Neural progenitor cell (in vitro differentiated cells): ENCODE results near the gene MFAP3L. TPM values are rescaled to one million over a fixed set of nuclear protein-coding genes. Genes with fewer than 3 reads are reported as not detected.

Experiments used
- DNase-seq: peaks from one replicate; pipeline ENCODE4 v3.0.0-alpha.2; 2016; ENCODE audit warnings: low spot score
- H2AFZ ChIP-seq: fragments of 200-600 bp; sonication (generic); replicated peaks from 2 replicates; pipeline ENCODE4 v1.6.1; 2016; ENCODE audit warnings: antibody characterized with exemption
- H3F3A ChIP-seq: fragments of 200-600 bp; sonication (generic); 2 replicates; pipeline ENCODE4 v1.6.1; 2016; ENCODE audit warnings: antibody characterized with exemption, low read depth
- H3K27ac ChIP-seq: fragments of 200-600 bp; sonication (generic); 2 replicates; pipeline ENCODE4 v1.5.1; 2016; ENCODE audit warnings: mild to moderate bottlenecking
- H3K27me3 ChIP-seq: fragments of 200-600 bp; sonication (generic); 2 replicates; pipeline ENCODE4 v1.6.1; 2016; ENCODE audit warnings: mild to moderate bottlenecking, moderate library complexity
- H3K36me3 ChIP-seq: fragments of 200-600 bp; sonication (generic); 2 replicates; pipeline ENCODE4 v1.5.1; 2016
- H3K4me1 ChIP-seq: fragments of 200-600 bp; sonication (generic); 2 replicates; pipeline ENCODE4 v1.6.1; 2016; ENCODE audit warnings: mixed run types
- H3K4me2 ChIP-seq: fragments of 200-600 bp; sonication (generic); 2 replicates; pipeline ENCODE4 v1.6.1; 2016
- H3K4me3 ChIP-seq: fragments of 200-600 bp; sonication (generic); 2 replicates; pipeline ENCODE4 v1.5.1; 2016
- H3K79me2 ChIP-seq: fragments of 200-600 bp; sonication (generic); 2 replicates; pipeline ENCODE4 v1.6.1; 2016; ENCODE audit warnings: low read depth
- H3K9ac ChIP-seq: fragments of 200-600 bp; sonication (generic); 2 replicates; pipeline ENCODE4 v1.6.1; 2016
- H3K9me3 ChIP-seq: fragments of 200-600 bp; sonication (generic); 2 replicates; pipeline ENCODE4 v1.5.1; 2016; ENCODE audit warnings: low read depth
- H4K20me1 ChIP-seq: fragments of 200-600 bp; sonication (generic); 2 replicates; pipeline ENCODE4 v1.6.1; 2016; ENCODE audit warnings: low read depth
- H3K27ac Mint-ChIP-seq: 3 replicates; pipeline ENCODE4 v1.8.0; 2021; ENCODE audit warnings: mixed read lengths
- H3K27me3 Mint-ChIP-seq: 2 replicates; pipeline ENCODE4 v1.8.0; 2022; ENCODE audit warnings: low read depth, mild to moderate bottlenecking, inconsistent platforms, moderate library complexity, mixed read lengths; ENCODE audit not compliant: insufficient read depth
- H3K36me3 Mint-ChIP-seq: 3 replicates; pipeline ENCODE4 v1.8.0; 2021; ENCODE audit warnings: mixed read lengths
- H3K4me1 Mint-ChIP-seq: 3 replicates; pipeline ENCODE4 v1.8.0; 2021; ENCODE audit warnings: mixed read lengths
- H3K4me3 Mint-ChIP-seq: 3 replicates; pipeline ENCODE4 v1.8.0; 2021; ENCODE audit warnings: mild to moderate bottlenecking, moderate library complexity, mixed read lengths
- H3K9me3 Mint-ChIP-seq: 3 replicates; pipeline ENCODE4 v1.8.0; 2020; ENCODE audit warnings: mixed read lengths
- CTCF ChIP-seq: fragments of 200-600 bp; sonication (generic); IDR thresholded peaks from 2 replicates; pipeline ENCODE4 v1.5.1; 2017; ENCODE audit warnings: antibody characterized with exemption, mild to moderate bottlenecking
- EZH2 ChIP-seq: fragments of 200-600 bp; sonication (generic); IDR thresholded peaks from 2 replicates; pipeline ENCODE4 v1.6.1; 2017; ENCODE audit warnings: antibody characterized with exemption, mild to moderate bottlenecking, moderate library complexity
- EZH2phosphoT487 ChIP-seq: fragments of 200-600 bp; sonication (generic); IDR thresholded peaks from 2 replicates; pipeline ENCODE4 v1.6.1; 2017; ENCODE audit warnings: antibody characterized with exemption
- total RNA-seq: library from RNA; depleted of rRNA; stranded (reverse); fragments of >200 nt; gene quantifications from 2 replicates; pipeline ENCODE4 v1.2.3, GENCODE V29; 2015; ENCODE audit warnings: low replicate concordance

The MFAP3L gene
- total RNA-seq, 1 donor from 2014 or later, result 30.7 TPM

- no peaks in the 10 kb centered on the region for H3K4me1 ChIP-seq
- H3K9me3 ChIP-seq, result no peaks in the 10 kb centered on the region
- Mint-ChIP-seq H3K27me3 (no peaks in the 10 kb centered on the region), H3K4me1 (peaks cover 5% of the 10 kb centered on the region), H3K27ac (no peak overlapping the region), H3K9me3 (peaks cover 2% of the 10 kb centered on the region), H3K4me3 (no peak overlapping the region), H3K36me3 (no peaks in the 10 kb centered on the region)
- H3F3A ChIP-seq, result no peaks in the 10 kb centered on the region
- H4K20me1 ChIP-seq, result no peaks in the 10 kb centered on the region
- no peak overlapping the region for H3K4me3 ChIP-seq
- no peaks in the 10 kb centered on the region for H3K36me3 ChIP-seq
- no peak overlapping the region for H2AFZ ChIP-seq
- no peak overlapping the region for H3K4me2 ChIP-seq
- no peak for TF ChIP-seq CTCF
- TF ChIP-seq EZH2phosphoT487, result no peak
- no peak for TF ChIP-seq EZH2
- no peaks in the 10 kb centered on the region for H3K79me2 ChIP-seq
- DNase-seq, result no peak
- H3K27me3 ChIP-seq, result no peaks in the 10 kb centered on the region
- H3K9ac ChIP-seq, result no peak overlapping the region
- no peak overlapping the region for H3K27ac ChIP-seq
These were observed 14.0 kb upstream of the MFAP3L start for GRCh38 chr4:170040031-170040680.

GRCh38 chr4:170038769-170039168 is 12.6 kb upstream of the MFAP3L start:
- Mint-ChIP-seq H3K9me3 (no peaks in the 10 kb centered on the region), H3K27ac (no peak overlapping the region), H3K36me3 (no peaks in the 10 kb centered on the region), H3K4me1 (peaks cover 7% of the 10 kb centered on the region), H3K27me3 (no peaks in the 10 kb centered on the region), H3K4me3 (no peak overlapping the region)
- H3K9me3 ChIP-seq, result no peaks in the 10 kb centered on the region
- no peaks in the 10 kb centered on the region for H4K20me1 ChIP-seq
- no peak overlapping the region for H3K27ac ChIP-seq
- DNase-seq, result no peak
- no peaks in the 10 kb centered on the region for H3K4me1 ChIP-seq
- H3K4me3 ChIP-seq, result no peak overlapping the region
- no peak overlapping the region for H3K9ac ChIP-seq
- no peaks in the 10 kb centered on the region for H3K27me3 ChIP-seq
- H3F3A ChIP-seq, result no peaks in the 10 kb centered on the region
- TF ChIP-seq CTCF (no peak), EZH2 (no peak), EZH2phosphoT487 (no peak)
- no peak overlapping the region for H2AFZ ChIP-seq
- H3K36me3 ChIP-seq, result no peaks in the 10 kb centered on the region
- H3K4me2 ChIP-seq, result no peak overlapping the region
- H3K79me2 ChIP-seq, result no peaks in the 10 kb centered on the region

GRCh38 chr4:170038232-170038631 is 12.0 kb upstream of the MFAP3L start:
- H3K36me3 ChIP-seq, result no peaks in the 10 kb centered on the region
- Mint-ChIP-seq H3K27ac (no peak overlapping the region), H3K36me3 (no peaks in the 10 kb centered on the region), H3K27me3 (no peaks in the 10 kb centered on the region), H3K4me3 (no peak overlapping the region), H3K4me1 (peaks cover 8% of the 10 kb centered on the region), H3K9me3 (no peaks in the 10 kb centered on the region)
- no peak for DNase-seq
- no peak overlapping the region for H3K9ac ChIP-seq
- H3K79me2 ChIP-seq, result no peaks in the 10 kb centered on the region
- H3K4me1 ChIP-seq, result no peaks in the 10 kb centered on the region
- H3K4me3 ChIP-seq, result no peak overlapping the region
- no peaks in the 10 kb centered on the region for H3K27me3 ChIP-seq
- H3K4me2 ChIP-seq, result no peak overlapping the region
- H2AFZ ChIP-seq, result no peak overlapping the region
- H3K9me3 ChIP-seq, result no peaks in the 10 kb centered on the region
- H4K20me1 ChIP-seq, result no peaks in the 10 kb centered on the region
- H3K27ac ChIP-seq, result no peak overlapping the region
- no peak for TF ChIP-seq CTCF
- TF ChIP-seq EZH2phosphoT487, result no peak
- no peak for TF ChIP-seq EZH2
- no peaks in the 10 kb centered on the region for H3F3A ChIP-seq
